PC-3 (cell line): ENCODE results near the gene NAV2. TPM values are rescaled to one million over a fixed set of nuclear protein-coding genes. Genes with fewer than 3 reads are reported as not detected.

ENCODE experiments used
- ATAC-seq: fragments of 200-7000 bp; cut with Tn5 transposase; 2 replicates; pipeline ENCODE4 v1.9.1; 2020; ENCODE audit warnings: mild to moderate bottlenecking, moderate library complexity
- BruUV-seq: library from RNA; stranded (reverse); fragments of 400-500 nt; replicated peaks from 2 replicates; lab custom pipeline; 2021; lab: Mats Ljungman, UMichigan
- CTCF ChIA-PET: fragments of 300-600 bp; sonication (Branson Sonifier 250); formaldehyde crosslinking; loops from one replicate; lab custom pipeline; 2022; ENCODE audit warnings: antibody characterized with exemption; lab: Charles Lee
- POLR2A ChIA-PET: fragments of 300-600 bp; sonication (Branson Sonifier 250); formaldehyde crosslinking; loops from one replicate; lab custom pipeline; 2022; ENCODE audit warnings: antibody characterized with exemption; ENCODE audit not compliant: unreplicated experiment; lab: Charles Lee
- DNase-seq: peaks from one replicate; pipeline ENCODE4 v3.0.0-alpha.2; 2015
- H2AFZ ChIP-seq: fragments of 300-600 bp; sonication (generic); 2 replicates; pipeline ENCODE4 v1.6.0; 2016; ENCODE audit warnings: antibody characterized with exemption, low read length
- H3F3A ChIP-seq: fragments of 300-600 bp; sonication (generic); one replicate; pipeline ENCODE4 v1.6.0; 2017; ENCODE audit warnings: antibody characterized with exemption, low read length, control low read depth, mild to moderate bottlenecking; ENCODE audit not compliant: unreplicated experiment
- H3K27ac ChIP-seq: fragments of 300-600 bp; sonication (generic); 2 replicates; pipeline ENCODE4 v1.5.1; 2016; ENCODE audit warnings: mild to moderate bottlenecking, low read length
- H3K27me3 ChIP-seq: fragments of 300-600 bp; sonication (generic); 2 replicates; pipeline ENCODE4 v1.6.1; 2016; ENCODE audit warnings: low read length, mixed read lengths
- H3K36me3 ChIP-seq: fragments of 300-600 bp; sonication (generic); 2 replicates; pipeline ENCODE4 v1.6.1; 2016; ENCODE audit warnings: low read depth, mixed run types, low read length, mixed read lengths
- H3K4me1 ChIP-seq: fragments of 300-600 bp; sonication (generic); 2 replicates; pipeline ENCODE4 v1.5.1; 2016; ENCODE audit warnings: low read length; ENCODE audit not compliant: insufficient read depth
- H3K4me2 ChIP-seq: fragments of 300-600 bp; sonication (generic); 2 replicates; pipeline ENCODE4 v1.6.0; 2016; ENCODE audit warnings: low read length
- H3K4me3 ChIP-seq: fragments of 300-600 bp; sonication (generic); 2 replicates; pipeline ENCODE4 v1.5.1; 2016; ENCODE audit warnings: mild to moderate bottlenecking, low read length, mixed read lengths
- H3K79me2 ChIP-seq: fragments of 300-600 bp; sonication (generic); 2 replicates; pipeline ENCODE4 v1.6.1; 2017; ENCODE audit warnings: low read length, mixed read lengths
- H3K9ac ChIP-seq: fragments of 300-600 bp; sonication (generic); 2 replicates; pipeline ENCODE4 v1.6.0; 2016; ENCODE audit warnings: mild to moderate bottlenecking, low read length
- H3K9me2 ChIP-seq: fragments of 300-600 bp; sonication (generic); replicated peaks from 2 replicates; pipeline ENCODE4 v1.6.1; 2016; ENCODE audit warnings: mixed run types, low read length, mixed read lengths
- H3K9me3 ChIP-seq: fragments of 300-600 bp; sonication (generic); 2 replicates; pipeline ENCODE4 v1.6.1; 2016; ENCODE audit warnings: low read length, mixed read lengths
- H4K20me1 ChIP-seq: fragments of 300-600 bp; sonication (generic); 2 replicates; pipeline ENCODE4 v1.6.1; 2016; ENCODE audit warnings: low read length, mixed read lengths
- EZH2 ChIP-seq: fragments of 300-600 bp; sonication (generic); IDR thresholded peaks from one replicate; pipeline ENCODE4 v1.6.1; 2017; ENCODE audit warnings: antibody characterized with exemption, mild to moderate bottlenecking, low read length; ENCODE audit not compliant: unreplicated experiment
- EZH2phosphoT487 ChIP-seq: fragments of 300-600 bp; sonication (generic); IDR thresholded peaks from 2 replicates; pipeline ENCODE4 v1.6.1; 2018; ENCODE audit warnings: mild to moderate bottlenecking, antibody characterized with exemption, low read length, borderline replicate concordance
- intact Hi-C: fragments of 100-400 bp; cut with micrococcal nuclease; formaldehyde crosslinking; loops from 2 replicates; pipeline ENCODE4 v1.9.0; 2023
- total RNA-seq: library from RNA; depleted of rRNA; stranded (reverse); fragments of >200 nt; gene quantifications from 2 replicates; pipeline ENCODE4 v1.2.3, GENCODE V29; 2014
- TF ChIP-seq, protein P1 (sequence below): fragments of 300-600 bp; sonication (generic); conservative IDR thresholded peaks from 2 replicates; pipeline ENCODE4 v1.5.1; 2017; ENCODE audit warnings: antibody characterized with exemption, low read depth, mild to moderate bottlenecking, low read length

NAV2 gene
- total RNA-seq, 1 experiment from 2014 or later: 10.4 TPM

DNA sequence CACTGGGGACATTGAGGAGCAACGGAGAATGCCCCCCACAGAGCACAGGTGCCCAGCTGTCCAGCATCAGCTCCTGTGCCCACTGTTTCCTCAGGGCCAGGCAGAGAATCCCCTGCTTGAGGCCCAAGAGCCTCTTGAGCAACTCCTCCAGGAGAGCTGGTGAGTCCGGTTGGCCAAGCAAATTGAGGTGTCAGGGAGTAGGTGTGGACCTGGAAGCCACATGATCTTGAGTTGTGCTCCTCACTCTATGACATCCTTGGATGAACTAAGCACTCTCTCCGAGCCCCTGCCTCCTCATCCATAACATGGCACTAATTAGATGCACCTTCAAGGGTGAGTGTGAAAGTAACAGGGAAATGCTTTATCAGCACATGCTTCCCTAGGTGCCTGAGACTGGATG lies 326.3 kb downstream of the NAV2 start:
- Histone ChIP-seq H2AFZ (no peak overlapping the region), H3K9ac (no peak overlapping the region), H3K4me2 (no peak overlapping the region), H4K20me1 (no peaks in the 10 kb centered on the region), H3K4me1 (peaks cover 34% of the 10 kb centered on the region), H3K9me2 (no peaks in the 10 kb centered on the region), H3K27me3 (no peaks in the 10 kb centered on the region), H3K79me2 (no peaks in the 10 kb centered on the region), H3K27ac (no peak overlapping the region), H3K4me3 (no peak overlapping the region), H3K36me3 (peaks cover 7% of the 10 kb centered on the region; the same call in 1 of the 2 replicates), H3K9me3 (no peaks in the 10 kb centered on the region), H3F3A (no peaks in the 10 kb centered on the region)
- ATAC-seq (no peak), DNase-seq (no peak)
- ChIA-PET CTCF (no interaction called here), POLR2A (no interaction called here)
- no TSS peak for BruUV-seq
- no peak for TF ChIP-seq EZH2
- TF ChIP-seq, protein P1, sequence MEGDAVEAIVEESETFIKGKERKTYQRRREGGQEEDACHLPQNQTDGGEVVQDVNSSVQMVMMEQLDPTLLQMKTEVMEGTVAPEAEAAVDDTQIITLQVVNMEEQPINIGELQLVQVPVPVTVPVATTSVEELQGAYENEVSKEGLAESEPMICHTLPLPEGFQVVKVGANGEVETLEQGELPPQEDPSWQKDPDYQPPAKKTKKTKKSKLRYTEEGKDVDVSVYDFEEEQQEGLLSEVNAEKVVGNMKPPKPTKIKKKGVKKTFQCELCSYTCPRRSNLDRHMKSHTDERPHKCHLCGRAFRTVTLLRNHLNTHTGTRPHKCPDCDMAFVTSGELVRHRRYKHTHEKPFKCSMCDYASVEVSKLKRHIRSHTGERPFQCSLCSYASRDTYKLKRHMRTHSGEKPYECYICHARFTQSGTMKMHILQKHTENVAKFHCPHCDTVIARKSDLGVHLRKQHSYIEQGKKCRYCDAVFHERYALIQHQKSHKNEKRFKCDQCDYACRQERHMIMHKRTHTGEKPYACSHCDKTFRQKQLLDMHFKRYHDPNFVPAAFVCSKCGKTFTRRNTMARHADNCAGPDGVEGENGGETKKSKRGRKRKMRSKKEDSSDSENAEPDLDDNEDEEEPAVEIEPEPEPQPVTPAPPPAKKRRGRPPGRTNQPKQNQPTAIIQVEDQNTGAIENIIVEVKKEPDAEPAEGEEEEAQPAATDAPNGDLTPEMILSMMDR: no peak
- TF ChIP-seq EZH2phosphoT487: no peak
- intact Hi-C loops: loop anchor here (5.0 to 10.0 kb wide), 3 partner anchors 33 to 84 kb away; no protein-coding TSS in a partner anchor

DNA sequence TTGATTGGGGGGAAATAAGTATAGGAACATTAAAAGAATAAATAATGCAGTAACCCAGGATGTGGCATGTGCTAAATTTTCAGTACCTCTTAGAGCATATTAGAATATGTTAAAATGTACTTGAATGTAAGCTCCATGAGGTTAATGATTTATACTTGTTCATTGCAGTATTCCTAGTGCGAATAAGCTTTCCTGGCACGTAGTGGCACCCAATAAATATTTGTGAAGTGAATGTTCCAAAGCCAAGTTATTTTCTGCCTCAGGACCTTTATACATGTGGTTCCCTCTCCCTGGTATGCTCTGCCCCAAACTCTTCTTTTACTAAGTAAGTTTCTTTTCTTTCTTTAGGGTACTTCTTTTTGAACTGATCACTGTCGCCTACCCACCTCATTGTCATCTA lies 328.9 kb downstream of the NAV2 start:
- no peaks in the 10 kb centered on the region for H3F3A ChIP-seq
- no peaks in the 10 kb centered on the region for H3K9me3 ChIP-seq
- H3K4me2 ChIP-seq: peak overlapping the region; percentile 23
- no peak overlapping the region for H3K4me3 ChIP-seq
- no peaks in the 10 kb centered on the region for H4K20me1 ChIP-seq
- H3K4me1 ChIP-seq: peaks cover 18% of the 10 kb centered on the region
- no peaks in the 10 kb centered on the region for H3K9me2 ChIP-seq
- H2AFZ ChIP-seq: no peak overlapping the region
- CTCF ChIA-PET: no interaction called here
- H3K9ac ChIP-seq: peak overlapping the region; percentile 7; the same call in 1 of the 2 replicates
- peak overlapping the region; percentile 63 for H3K27ac ChIP-seq
- 0 out of 2 replicates have a peak, but pooled peaks have one; percentile 19 for ATAC-seq
- BruUV-seq: no TSS peak
- peak; percentile 33 for DNase-seq
- POLR2A ChIA-PET: no interaction called here
- H3K36me3 ChIP-seq: peaks cover 16% of the 10 kb centered on the region; the same call in 1 of the 2 replicates
- no peaks in the 10 kb centered on the region for H3K27me3 ChIP-seq
- H3K79me2 ChIP-seq: no peaks in the 10 kb centered on the region
- TF ChIP-seq, protein P1: no peak
- TF ChIP-seq EZH2phosphoT487: no peak
- TF ChIP-seq EZH2: no peak
- intact Hi-C loops: no loop called here

GRCh38 chr11:20042045-20042639 lies 329.5 kb downstream of the NAV2 start:
- Histone ChIP-seq H3K9ac (peak overlapping the region; percentile 7; the same call in 1 of the 2 replicates), H3K27ac (peak overlapping the region; percentile 63)

More at GRCh38 chr11:20042045-20042639, 329.5 kb downstream of the NAV2 start:
- DNase-seq: peak; percentile 48
- H4K20me1 ChIP-seq: no peaks in the 10 kb centered on the region
- intact Hi-C loops: no loop called here
- peak; percentile 94 for ATAC-seq
- peaks cover 16% of the 10 kb centered on the region; the same call in 1 of the 2 replicates for H3K36me3 ChIP-seq
- H3K9me3 ChIP-seq: no peaks in the 10 kb centered on the region
- H3K9me2 ChIP-seq: no peaks in the 10 kb centered on the region
- no peak overlapping the region; the same call in 1 of the 2 replicates for H3K4me3 ChIP-seq
- no peaks in the 10 kb centered on the region for H3K27me3 ChIP-seq
- no peak overlapping the region for H2AFZ ChIP-seq
- H3K4me2 ChIP-seq: peak overlapping the region; percentile 23
- no peaks in the 10 kb centered on the region for H3F3A ChIP-seq
- H3K4me1 ChIP-seq: peaks cover 13% of the 10 kb centered on the region
- no peaks in the 10 kb centered on the region for H3K79me2 ChIP-seq
- BruUV-seq: no TSS peak
- ChIA-PET POLR2A (no interaction called here), CTCF (interaction anchor here (0.5 to 0.6 kb wide), 2 partner anchors 56 to 782 kb away, joined by 3 read pairs; no protein-coding TSS in a partner anchor)
- TF ChIP-seq EZH2phosphoT487: no peak
- no peak for TF ChIP-seq EZH2
- TF ChIP-seq, protein P1: no peak
